Body of pancreas (tissue), 4 donors: ENCODE measurements around the gene TMC1.

Experiments used
- POLR2A ChIP-seq, 3 donors: fragments of 450-650 bp; IDR thresholded peaks; one replicate each; pipeline ENCODE4 v1.6.1; 2016; ENCODE audit warnings: antibody characterized with exemption in 3 of 3, mild to moderate bottlenecking in 2 of 3
- TF ChIP-seq, protein P1 (sequence below), 7 experiments: fragments of 450-650 bp in 4 of 7; fragments of 200-600 bp in 3 of 7; sonication (generic) in 3 of 7; IDR thresholded peaks; one replicate each; pipeline ENCODE4 v1.5.1; 2016 to 2019; ENCODE audit warnings: antibody characterized with exemption in 7 of 7

- no peak for TF ChIP-seq POLR2A (IDR thresholded peaks at IDR 0.05)
- TF ChIP-seq, protein P1, sequence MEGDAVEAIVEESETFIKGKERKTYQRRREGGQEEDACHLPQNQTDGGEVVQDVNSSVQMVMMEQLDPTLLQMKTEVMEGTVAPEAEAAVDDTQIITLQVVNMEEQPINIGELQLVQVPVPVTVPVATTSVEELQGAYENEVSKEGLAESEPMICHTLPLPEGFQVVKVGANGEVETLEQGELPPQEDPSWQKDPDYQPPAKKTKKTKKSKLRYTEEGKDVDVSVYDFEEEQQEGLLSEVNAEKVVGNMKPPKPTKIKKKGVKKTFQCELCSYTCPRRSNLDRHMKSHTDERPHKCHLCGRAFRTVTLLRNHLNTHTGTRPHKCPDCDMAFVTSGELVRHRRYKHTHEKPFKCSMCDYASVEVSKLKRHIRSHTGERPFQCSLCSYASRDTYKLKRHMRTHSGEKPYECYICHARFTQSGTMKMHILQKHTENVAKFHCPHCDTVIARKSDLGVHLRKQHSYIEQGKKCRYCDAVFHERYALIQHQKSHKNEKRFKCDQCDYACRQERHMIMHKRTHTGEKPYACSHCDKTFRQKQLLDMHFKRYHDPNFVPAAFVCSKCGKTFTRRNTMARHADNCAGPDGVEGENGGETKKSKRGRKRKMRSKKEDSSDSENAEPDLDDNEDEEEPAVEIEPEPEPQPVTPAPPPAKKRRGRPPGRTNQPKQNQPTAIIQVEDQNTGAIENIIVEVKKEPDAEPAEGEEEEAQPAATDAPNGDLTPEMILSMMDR (IDR thresholded peaks at IDR 0.05), result no peak
Measured at GRCh38 chr9:72674961-72675360, 153.6 kb downstream of the TMC1 start.
